Activated T-helper 2 cell treated with anti-CD3 and anti-CD28 coated beads, Interferon-gamma antibody, Interleukin-2, Interleukin-4, amounts not matched to agents 10 μg/mL and 5 μg/mL and 100 μg/mL, durations not matched to agents 14 hours and 24 hours and 36 hours (primary cell): ENCODE results near the gene KCMF1. TPM values are rescaled to one million over a fixed set of nuclear protein-coding genes. Genes with fewer than 3 reads are reported as not detected.
A peak's percentile ranks its signal among the peaks of the same experiment; 100 is the strongest.
"Not testable (repeated sequence)": the region's sequence is repeated elsewhere in the genome, so short reads cannot be mapped to it uniquely, and the experiment has no call there.

Experiments
- DNase-seq: peaks from one replicate; pipeline ENCODE4 v3.0.0; 2021; ENCODE audit warnings: low spot score
- H3K27ac Mint-ChIP-seq: one replicate; pipeline ENCODE4 v1.8.0; 2021; ENCODE audit warnings: mixed read lengths
- H3K27me3 Mint-ChIP-seq: one replicate; pipeline ENCODE4 v1.8.0; 2021; ENCODE audit warnings: low read depth, mixed read lengths
- H3K36me3 Mint-ChIP-seq: one replicate; pipeline ENCODE4 v1.8.0; 2021; ENCODE audit warnings: low read depth, mixed read lengths
- H3K4me1 Mint-ChIP-seq: one replicate; pipeline ENCODE4 v1.8.0; 2021; ENCODE audit warnings: low read depth, mixed read lengths
- H3K4me3 Mint-ChIP-seq: one replicate; pipeline ENCODE4 v1.8.0; 2021; ENCODE audit warnings: low read depth, mild to moderate bottlenecking, moderate library complexity, mixed read lengths
- H3K9me3 Mint-ChIP-seq: one replicate; pipeline ENCODE4 v1.8.0; 2021; ENCODE audit warnings: mixed read lengths
- intact Hi-C: fragments of 100-400 bp; cut with micrococcal nuclease; formaldehyde crosslinking; loops from one replicate; pipeline ENCODE4 v1.15.1; 2023
- total RNA-seq: library from RNA; stranded (reverse); gene quantifications from 2 replicates; pipeline ENCODE4 v1.2.3, GENCODE V29; 2022

The KCMF1 gene
- total RNA-seq, 1 donor from 2014 or later, result 82.6 TPM

DNA sequence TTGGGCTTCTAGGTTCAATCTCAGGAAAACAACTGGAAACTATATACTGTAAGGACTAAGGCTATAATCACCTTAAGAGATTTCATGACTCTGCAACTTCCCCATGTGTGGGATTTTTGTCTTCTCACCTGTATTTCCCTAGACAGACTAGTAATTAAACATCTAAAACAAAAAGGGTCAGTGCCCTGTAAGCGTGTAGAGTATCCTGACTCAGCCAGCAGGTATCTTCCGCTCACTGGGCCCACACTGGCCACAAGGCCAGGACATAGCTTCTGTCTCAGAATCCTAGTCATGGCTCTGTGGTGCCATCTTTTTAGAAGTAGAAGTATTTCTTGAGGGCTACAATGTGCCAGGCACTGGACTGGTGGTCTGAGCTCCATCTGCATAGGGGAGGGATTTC is 28.8 kb upstream of the KCMF1 start:
- intact Hi-C loops, result no loop called here
- no peaks in the 10 kb centered on the region for H3K27me3 Mint-ChIP-seq
- H3K27ac Mint-ChIP-seq, result peak overlapping the region; percentile 35
- peaks cover 28% of the 10 kb centered on the region for H3K36me3 Mint-ChIP-seq
- no peaks in the 10 kb centered on the region for H3K9me3 Mint-ChIP-seq
- no peak for DNase-seq
- no peak overlapping the region for H3K4me3 Mint-ChIP-seq
- H3K4me1 Mint-ChIP-seq, result peaks cover 60% of the 10 kb centered on the region

DNA sequence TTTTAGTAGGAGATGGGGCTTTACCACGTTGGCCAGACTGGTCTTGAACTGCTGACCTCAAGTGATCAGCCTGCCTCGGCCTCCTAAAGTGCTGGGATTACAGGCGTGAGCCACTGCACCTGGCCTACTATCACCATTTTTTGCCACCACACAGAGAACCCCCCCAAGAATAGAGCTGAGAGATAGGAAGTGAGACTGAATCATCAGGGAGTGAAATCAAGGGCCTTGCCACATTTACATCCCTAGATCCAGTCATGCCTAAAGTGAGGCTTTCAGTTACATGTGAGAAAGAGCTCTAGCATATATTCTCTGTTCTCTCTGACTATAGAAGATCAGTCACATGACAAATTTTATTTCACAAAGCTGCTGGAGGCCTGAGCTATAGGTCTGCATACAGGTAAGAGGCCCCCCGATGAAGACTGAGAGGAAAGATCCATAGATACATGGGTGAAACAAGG is 28.0 kb upstream of the KCMF1 start:
- intact Hi-C loops, result no loop called here
- Mint-ChIP-seq H3K27ac (peak overlapping the region; percentile 80), H3K4me1 (peaks cover 60% of the 10 kb centered on the region), H3K27me3 (no peaks in the 10 kb centered on the region), H3K9me3 (no peaks in the 10 kb centered on the region), H3K4me3 (no peak overlapping the region), H3K36me3 (peaks cover 25% of the 10 kb centered on the region)
- no peak for DNase-seq

DNA sequence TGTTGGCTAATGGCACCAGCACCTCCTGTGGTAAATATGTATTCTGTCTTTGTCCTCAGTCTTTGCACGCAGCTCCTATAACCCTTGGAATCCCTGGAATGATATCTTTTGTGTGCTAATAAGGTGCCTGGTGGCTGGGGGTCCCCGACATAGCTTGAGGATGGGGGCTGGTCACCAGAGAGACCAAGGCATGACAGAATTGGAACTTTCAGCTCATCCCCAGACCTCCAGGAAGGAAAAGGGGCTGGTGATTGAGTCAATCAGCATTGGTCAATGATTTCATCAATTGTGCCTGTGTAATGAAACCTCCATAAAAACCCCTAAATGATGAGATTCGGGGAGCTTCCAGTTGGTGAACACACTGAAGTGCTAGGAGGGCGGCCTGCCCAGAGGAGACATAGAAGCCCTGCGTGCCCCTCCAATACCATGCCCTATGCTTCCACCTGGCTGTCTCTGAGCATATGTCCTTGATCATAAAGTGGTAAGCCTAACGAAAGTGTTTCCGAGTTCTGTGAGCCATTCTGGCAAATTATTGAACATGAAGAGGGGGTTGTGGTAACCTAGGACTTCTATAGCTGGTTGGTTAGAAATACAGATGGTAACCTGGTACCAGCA is 26.6 kb upstream of the KCMF1 start:
- Mint-ChIP-seq H3K9me3 (no peaks in the 10 kb centered on the region), H3K4me3 (no peak overlapping the region), H3K27me3 (no peaks in the 10 kb centered on the region), H3K27ac (peak overlapping the region; percentile 92), H3K36me3 (peaks cover 25% of the 10 kb centered on the region), H3K4me1 (peaks cover 52% of the 10 kb centered on the region)
- no peak for DNase-seq
- intact Hi-C loops, result no loop called here

DNA sequence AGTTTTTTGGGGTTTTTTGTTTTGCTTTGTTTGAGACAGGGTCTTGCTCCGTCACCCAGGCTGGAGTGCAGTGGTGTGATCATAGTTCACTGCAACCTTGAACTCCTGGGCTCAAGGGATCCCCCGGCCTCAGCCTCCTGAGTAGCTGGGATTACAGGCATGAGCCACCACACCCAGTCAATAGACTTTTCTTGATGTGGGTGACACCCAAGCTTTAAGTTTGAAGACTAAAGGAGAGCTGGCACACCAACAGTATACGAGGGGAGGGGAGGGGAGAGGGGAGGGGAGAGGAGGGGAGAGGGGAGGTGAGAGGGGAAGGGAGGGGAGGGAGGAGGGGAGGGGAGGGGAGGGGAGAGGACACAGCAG is 25.1 kb upstream of the KCMF1 start:
- peaks cover 25% of the 10 kb centered on the region for H3K36me3 Mint-ChIP-seq
- intact Hi-C loops, result loop anchor here (1.0 kb wide), 3 partner anchors 8 to 23 kb away; no protein-coding TSS in a partner anchor
- H3K4me1 Mint-ChIP-seq, result peaks cover 42% of the 10 kb centered on the region
- not testable (repeated sequence) for DNase-seq, H3K9me3 Mint-ChIP-seq, H3K4me3 Mint-ChIP-seq, H3K27me3 Mint-ChIP-seq
- peak overlapping the region; percentile 92 for H3K27ac Mint-ChIP-seq

DNA sequence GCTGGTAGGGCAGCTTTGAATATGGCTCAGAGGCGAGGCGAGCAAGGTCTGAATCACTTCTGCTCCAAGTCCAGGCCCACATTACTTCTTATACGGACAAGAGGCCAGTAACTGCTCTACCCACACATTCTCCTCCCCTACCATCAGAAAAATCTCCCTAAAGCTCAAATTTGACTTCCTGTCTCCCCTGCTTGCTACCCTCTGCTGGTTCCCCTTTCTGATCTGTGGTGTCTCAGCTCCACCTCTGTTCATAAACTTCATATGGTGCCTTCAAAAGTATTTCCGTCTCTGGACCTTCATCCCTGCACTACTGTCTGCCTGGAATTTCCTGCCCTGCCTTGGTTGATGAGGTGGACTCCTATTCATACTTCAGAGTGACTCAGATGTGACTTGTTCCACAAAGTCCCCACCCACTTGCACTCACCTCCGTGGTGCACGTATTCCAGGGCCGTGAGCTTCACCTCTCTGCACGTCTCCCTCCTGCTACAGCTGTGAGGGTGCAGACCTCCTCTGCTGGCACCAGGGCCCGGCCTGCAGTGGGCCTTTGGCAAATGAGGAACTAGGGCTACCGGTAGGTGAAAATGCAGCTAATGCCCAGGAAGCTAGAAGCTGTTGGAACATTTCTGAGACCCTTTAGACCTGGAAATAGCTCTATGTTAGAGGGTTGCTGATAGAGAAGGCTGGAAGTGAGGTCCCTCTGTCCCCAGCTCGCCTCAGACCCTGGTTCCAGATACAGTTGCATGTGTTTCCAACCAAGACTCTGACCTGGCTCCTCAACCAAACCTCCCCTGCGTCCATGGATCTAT is 24.6 kb upstream of the KCMF1 start:
- H3K4me3 Mint-ChIP-seq, result peak overlapping the region; percentile 62
- H3K27me3 Mint-ChIP-seq, result no peaks in the 10 kb centered on the region
- no peaks in the 10 kb centered on the region for H3K9me3 Mint-ChIP-seq
- peaks cover 38% of the 10 kb centered on the region for H3K4me1 Mint-ChIP-seq
- H3K36me3 Mint-ChIP-seq, result peaks cover 29% of the 10 kb centered on the region
- H3K27ac Mint-ChIP-seq, result peak overlapping the region; percentile 92
- DNase-seq, result peak; percentile 50
- intact Hi-C loops, result loop anchor here (1.0 kb wide), 3 partner anchors 8 to 23 kb away; no protein-coding TSS in a partner anchor

DNA sequence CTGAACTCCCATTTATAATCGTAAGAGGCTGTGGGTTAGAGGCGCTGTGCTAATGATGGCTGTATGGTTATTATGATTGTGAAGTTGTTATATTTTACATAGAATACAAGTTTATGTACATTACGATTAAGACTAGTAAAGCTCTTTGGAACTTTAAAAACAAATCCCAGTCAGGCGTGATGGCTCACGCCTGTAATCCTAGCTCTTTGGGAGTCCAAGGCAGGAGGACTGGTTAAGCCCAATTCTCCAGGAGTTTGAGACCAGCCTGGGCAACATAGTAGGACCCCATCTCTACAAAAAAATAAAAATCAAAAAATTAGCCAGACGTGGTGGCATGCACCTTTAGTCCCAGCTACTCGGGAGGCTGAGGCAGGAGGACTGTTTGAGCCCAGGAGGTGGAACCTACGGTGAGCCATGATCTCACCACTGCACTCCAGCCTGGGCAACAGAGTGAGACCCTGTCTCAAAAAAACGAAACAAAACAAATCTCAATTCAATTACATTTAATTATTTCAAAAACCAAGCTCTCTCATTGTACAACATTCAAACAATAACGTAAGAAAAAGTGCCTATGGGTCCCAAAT is 23.9 kb upstream of the KCMF1 start:
- H3K36me3 Mint-ChIP-seq, result peaks cover 27% of the 10 kb centered on the region
- H3K27me3 Mint-ChIP-seq, result no peaks in the 10 kb centered on the region
- H3K9me3 Mint-ChIP-seq, result no peaks in the 10 kb centered on the region
- no peak for DNase-seq
- intact Hi-C loops, result no loop called here
- H3K27ac Mint-ChIP-seq, result peak overlapping the region; percentile 92
- peaks cover 36% of the 10 kb centered on the region for H3K4me1 Mint-ChIP-seq
- H3K4me3 Mint-ChIP-seq, result no peak overlapping the region

DNA sequence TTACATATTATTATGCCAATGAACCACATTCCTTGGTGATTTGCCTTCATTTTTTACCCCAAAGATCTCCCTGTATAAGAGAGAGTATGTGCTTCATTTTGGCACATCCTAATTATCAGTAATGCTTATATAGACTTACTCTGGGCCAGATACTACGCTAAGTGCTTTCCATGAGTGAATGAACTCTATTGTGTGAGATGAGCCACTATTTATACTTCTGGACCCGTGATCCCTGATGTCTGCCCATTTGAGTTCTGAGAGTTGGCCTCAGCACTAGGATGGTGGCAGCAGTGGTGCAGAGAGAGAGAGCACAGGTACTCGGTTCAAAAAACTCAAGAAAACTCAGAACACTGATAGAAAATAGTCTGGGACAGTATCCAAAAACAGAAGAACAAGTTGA is 17.4 kb upstream of the KCMF1 start:
- Mint-ChIP-seq H3K27me3 (no peaks in the 10 kb centered on the region), H3K4me1 (peaks cover 1% of the 10 kb centered on the region), H3K4me3 (no peak overlapping the region), H3K9me3 (no peaks in the 10 kb centered on the region), H3K27ac (peak overlapping the region; percentile 19), H3K36me3 (peaks cover 27% of the 10 kb centered on the region)
- intact Hi-C loops, result no loop called here
- no peak for DNase-seq

DNA sequence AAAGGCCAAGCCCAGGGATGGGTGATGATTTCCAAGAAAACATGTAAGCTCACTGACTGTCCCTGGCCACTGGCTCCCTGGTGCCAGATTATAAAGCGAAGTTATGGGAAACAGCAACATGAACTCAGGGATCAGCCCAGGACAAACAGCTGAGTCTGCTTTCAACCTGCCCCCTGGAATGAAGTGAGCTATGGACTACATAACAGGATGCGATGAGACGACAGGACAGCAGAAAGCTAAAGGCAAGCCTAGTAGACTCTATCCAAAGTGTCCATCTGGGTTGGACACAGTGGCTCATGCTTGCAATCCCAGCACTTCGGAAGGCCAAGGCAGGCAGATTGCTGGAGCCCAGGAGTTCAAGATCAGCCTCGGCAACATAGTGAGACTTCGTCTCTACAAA is 16.6 kb upstream of the KCMF1 start:
- intact Hi-C loops, result no loop called here
- H3K9me3 Mint-ChIP-seq, result no peaks in the 10 kb centered on the region
- no peak for DNase-seq
- peaks cover 31% of the 10 kb centered on the region for H3K36me3 Mint-ChIP-seq
- no peak overlapping the region for H3K27ac Mint-ChIP-seq
- H3K4me3 Mint-ChIP-seq, result no peak overlapping the region
- H3K4me1 Mint-ChIP-seq, result peaks cover 2% of the 10 kb centered on the region
- no peaks in the 10 kb centered on the region for H3K27me3 Mint-ChIP-seq

DNA sequence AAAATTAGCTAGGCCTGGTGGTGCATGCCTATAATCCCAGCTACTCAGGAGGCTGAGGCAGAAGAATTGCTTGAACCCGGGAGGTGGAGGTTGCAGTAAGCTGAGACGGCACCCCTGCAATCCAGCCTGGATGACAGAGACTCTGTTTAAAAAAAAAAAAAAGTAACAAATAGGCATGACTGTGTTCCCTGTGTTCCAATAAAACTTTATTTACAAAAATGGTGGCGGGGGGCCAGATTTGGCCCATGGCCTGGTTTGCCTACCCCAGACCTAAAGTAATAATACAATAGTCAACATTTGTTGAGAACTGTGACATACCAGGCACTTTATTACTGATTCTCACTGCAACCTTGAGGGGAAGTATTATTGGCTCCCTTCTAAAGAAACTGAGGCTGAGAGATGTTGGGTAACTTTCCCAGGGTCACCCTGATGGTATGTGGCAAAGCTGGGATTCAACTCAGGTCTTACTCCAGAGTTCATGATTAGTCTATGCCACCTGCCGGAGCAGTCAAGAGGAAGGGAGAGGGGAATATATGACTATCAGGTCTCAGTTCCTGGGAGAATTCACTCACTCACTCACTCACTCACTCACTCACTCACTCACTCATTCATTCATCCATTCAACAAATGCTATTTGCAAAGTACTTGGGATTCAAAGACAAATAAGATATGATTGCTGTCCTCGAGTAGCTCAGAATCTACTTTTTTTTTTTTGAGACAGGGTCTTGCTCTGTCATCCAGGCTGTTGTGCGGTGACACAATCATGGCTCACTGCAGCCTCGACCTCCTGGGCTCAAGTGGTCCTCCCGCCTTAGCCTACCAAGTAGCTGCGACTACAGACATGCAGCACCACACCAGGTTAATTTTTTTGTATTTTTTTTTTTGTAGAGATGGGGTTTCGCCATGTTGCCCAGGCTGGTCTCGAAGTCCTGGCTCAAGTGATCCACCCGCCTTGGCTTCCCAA is 14.3 kb upstream of the KCMF1 start:
- intact Hi-C loops, result no loop called here
- no peak overlapping the region for H3K27ac Mint-ChIP-seq

DNA sequence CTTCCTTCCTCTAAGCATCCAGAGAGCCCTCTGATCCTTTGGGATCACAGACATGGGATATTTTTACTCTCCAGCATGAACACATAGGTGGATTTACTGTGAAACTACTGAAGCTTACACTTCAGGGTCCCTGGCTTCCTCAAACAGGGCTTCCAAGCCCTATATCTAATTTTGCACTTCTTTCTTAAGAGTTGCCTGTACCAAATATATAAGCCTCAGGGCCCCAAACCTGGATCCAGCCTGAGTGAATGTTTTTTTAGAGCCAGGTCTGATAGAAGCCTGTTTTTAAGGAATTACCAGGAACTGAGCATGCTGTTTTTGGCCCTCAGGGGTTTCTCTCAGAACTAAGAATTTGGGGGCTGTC is 13.2 kb upstream of the KCMF1 start:
- Mint-ChIP-seq H3K4me3 (no peak overlapping the region), H3K9me3 (no peaks in the 10 kb centered on the region), H3K36me3 (peaks cover 43% of the 10 kb centered on the region), H3K27ac (no peak overlapping the region), H3K27me3 (no peaks in the 10 kb centered on the region), H3K4me1 (peaks cover 6% of the 10 kb centered on the region)
- no peak for DNase-seq
- intact Hi-C loops, result no loop called here

More for the DNA sequence above, 14.3 kb upstream of the KCMF1 start:
- Mint-ChIP-seq H3K36me3 (peaks cover 37% of the 10 kb centered on the region), H3K9me3 (no peaks in the 10 kb centered on the region), H3K27me3 (no peaks in the 10 kb centered on the region), H3K4me3 (no peak overlapping the region), H3K4me1 (peaks cover 6% of the 10 kb centered on the region)
- DNase-seq, result no peak

DNA sequence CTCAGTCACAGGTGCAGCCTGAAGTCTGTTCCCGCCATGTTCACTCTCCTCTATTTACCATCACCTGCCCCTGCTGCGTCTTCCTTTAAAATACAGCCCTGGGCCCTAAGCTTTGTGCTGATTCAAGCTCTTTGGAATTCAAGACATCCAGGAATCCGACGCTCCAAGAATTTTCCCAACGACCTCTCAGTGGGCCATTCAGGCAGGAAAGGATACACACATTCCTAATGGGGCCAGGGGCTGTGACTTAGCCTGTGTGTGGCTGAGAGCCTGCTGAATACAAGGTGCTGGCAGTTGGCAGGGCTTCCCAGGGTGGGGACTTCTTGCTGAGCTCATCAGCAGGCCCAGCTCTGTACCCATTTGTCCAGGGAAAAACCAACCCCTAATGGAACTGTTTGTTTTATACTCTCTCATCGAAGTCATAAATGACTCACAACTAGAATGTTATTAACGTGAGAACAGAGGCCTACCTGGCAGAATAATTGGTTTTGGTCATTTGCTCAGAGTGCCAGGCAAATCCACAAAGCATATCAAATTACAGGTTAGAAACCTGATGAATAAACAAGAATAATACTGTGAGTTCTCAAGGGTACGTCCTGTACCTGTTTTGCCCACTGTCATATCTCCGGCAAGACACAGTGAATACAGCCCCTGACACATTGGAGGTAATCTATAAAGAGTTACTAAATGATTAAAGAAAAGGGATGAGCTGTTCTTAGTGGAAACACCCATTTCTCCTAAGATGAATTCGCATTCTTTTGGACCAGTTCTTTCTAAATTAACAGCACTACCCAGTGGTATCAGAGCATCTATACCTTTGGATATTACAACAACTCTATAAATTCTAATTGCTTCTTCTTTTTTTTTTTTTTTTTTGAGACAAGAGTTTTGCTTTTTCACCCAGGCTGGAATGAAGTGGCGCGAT is 12.6 kb upstream of the KCMF1 start:
- Mint-ChIP-seq H3K27me3 (no peaks in the 10 kb centered on the region), H3K36me3 (peaks cover 50% of the 10 kb centered on the region), H3K9me3 (no peaks in the 10 kb centered on the region), H3K4me3 (no peak overlapping the region), H3K4me1 (peaks cover 13% of the 10 kb centered on the region), H3K27ac (no peak overlapping the region)
- no peak for DNase-seq
- intact Hi-C loops, result no loop called here
